Activated T-cell treated with anti-CD3 and anti-CD28 coated beads for 4 hours (primary cell): ENCODE data around the gene RAVER2.

Experiments used
- DNase-seq: peaks from one replicate; pipeline ENCODE4 v3.0.0-alpha.2; 2020

The RAVER2 gene

GRCh38 chr1:64849942-64850341, 105.1 kb downstream of the RAVER2 start:
- DNase-seq, result no peak

GRCh38 chr1:64850846-64851245, 106.0 kb downstream of the RAVER2 start:
- DNase-seq, result no peak

- no peak for DNase-seq
Measured at GRCh38 chr1:64851664-64852063, 106.8 kb downstream of the RAVER2 start.

GRCh38 chr1:64854674-64855073, 109.8 kb downstream of the RAVER2 start:
- DNase-seq, result no peak

- DNase-seq, result no peak
Measured at GRCh38 chr1:64855557-64855956, 110.7 kb downstream of the RAVER2 start.

GRCh38 chr1:64856553-64856952, 111.7 kb downstream of the RAVER2 start:
- DNase-seq, result no peak

GRCh38 chr1:64857347-64857746, 112.5 kb downstream of the RAVER2 start:
- DNase-seq, result no peak

- DNase-seq, result no peak
Measured at GRCh38 chr1:64861611-64862010, 116.7 kb downstream of the RAVER2 start.

- DNase-seq, result peak; percentile 17
Measured at GRCh38 chr1:64864018-64864940, 119.4 kb downstream of the RAVER2 start.

- no peak for DNase-seq
Measured at GRCh38 chr1:64865105-64865757, 120.4 kb downstream of the RAVER2 start.

- no peak for DNase-seq
Measured at GRCh38 chr1:64866689-64867088, 121.8 kb downstream of the RAVER2 start.

GRCh38 chr1:64867266-64867665, 122.4 kb downstream of the RAVER2 start:
- DNase-seq, result no peak

- no peak for DNase-seq
Measured at GRCh38 chr1:64871256-64871655, 126.4 kb downstream of the RAVER2 start.

- no peak for DNase-seq
Measured at GRCh38 chr1:64872067-64872466, 127.2 kb downstream of the RAVER2 start.

GRCh38 chr1:64873576-64873975, 128.7 kb downstream of the RAVER2 start:
- no peak for DNase-seq

- DNase-seq, result no peak
Measured at GRCh38 chr1:64874666-64875065, 129.8 kb downstream of the RAVER2 start.

GRCh38 chr1:64875101-64875500, 130.2 kb downstream of the RAVER2 start:
- DNase-seq, result no peak

- DNase-seq, result no peak
Measured at GRCh38 chr1:64875606-64876005, 130.7 kb downstream of the RAVER2 start.

- DNase-seq, result no peak
Measured at GRCh38 chr1:64877151-64877550, 132.3 kb downstream of the RAVER2 start.

GRCh38 chr1:64877598-64877997, 132.7 kb downstream of the RAVER2 start:
- no peak for DNase-seq

GRCh38 chr1:64878090-64878489, 133.2 kb downstream of the RAVER2 start:
- no peak for DNase-seq

- no peak for DNase-seq
Measured at GRCh38 chr1:64878931-64879611, 134.2 kb downstream of the RAVER2 start.

GRCh38 chr1:64880449-64880848, 135.6 kb downstream of the RAVER2 start:
- no peak for DNase-seq

- no peak for DNase-seq
Measured at GRCh38 chr1:64881281-64881680, 136.4 kb downstream of the RAVER2 start.
